ENCODE measurements around the gene MAPK1. TPM values are rescaled to one million over a fixed set of nuclear protein-coding genes. Genes with fewer than 3 reads are reported as not detected.
"Not testable (repeated sequence)": the region's sequence is repeated elsewhere in the genome, so short reads cannot be mapped to it uniquely, and the experiment has no call there.

The MAPK1 gene
- 142 TPM for polyA plus RNA-seq (ENCODE audit: insufficient read length)
- long read RNA-seq, donor 1, full-length matches to known transcripts: 22 of 54 reads
- long read RNA-seq, donor 1, partial matches to known transcripts: 32 of 54 reads
- long read RNA-seq, donor 1, other reads (novel, unspliced or antisense): 0 of 54 reads
- long read RNA-seq, donor 2, full-length matches to known transcripts: 34 of 47 reads
- long read RNA-seq, donor 2, partial matches to known transcripts: 13 of 47 reads
- long read RNA-seq, donor 2, other reads (novel, unspliced or antisense): 0 of 47 reads
- long read RNA-seq, donor 3, full-length matches to known transcripts: 16 of 26 reads
- long read RNA-seq, donor 3, partial matches to known transcripts: 10 of 26 reads
- long read RNA-seq, donor 3, other reads (novel, unspliced or antisense): 0 of 26 reads
- long read RNA-seq, donor 4, partial matches to known transcripts: 0 of 1 reads
- long read RNA-seq, donor 4, other reads (novel, unspliced or antisense): 0 of 1 reads
- long read RNA-seq, donor 5, full-length matches to known transcripts: 24 of 24 reads
- long read RNA-seq, donor 5, partial matches to known transcripts: 0 of 24 reads
- long read RNA-seq, donor 5, other reads (novel, unspliced or antisense): 0 of 24 reads
- long read RNA-seq, donor 6, full-length matches to known transcripts: 12 of 27 reads
- long read RNA-seq, donor 6, partial matches to known transcripts: 15 of 27 reads
- long read RNA-seq, donor 6, other reads (novel, unspliced or antisense): 0 of 27 reads
- long read RNA-seq, donor 7, full-length matches to known transcripts: 33 of 51 reads
- long read RNA-seq, donor 7, partial matches to known transcripts: 18 of 51 reads
- long read RNA-seq, donor 7, other reads (novel, unspliced or antisense): 0 of 51 reads
- long read RNA-seq, donor 8, full-length matches to known transcripts: 10 of 15 reads
- long read RNA-seq, donor 8, partial matches to known transcripts: 5 of 15 reads
- long read RNA-seq, donor 8, other reads (novel, unspliced or antisense): 0 of 15 reads

- peak; percentile 91 for DNase-seq
Measured at GRCh38 chr22:21867528-21868266, at the start of gene MAPK1. Gene MAPK1 (minus strand): TSS chr22:21867645. CDS start chr22:21867440, 205 bp downstream.

DNA sequence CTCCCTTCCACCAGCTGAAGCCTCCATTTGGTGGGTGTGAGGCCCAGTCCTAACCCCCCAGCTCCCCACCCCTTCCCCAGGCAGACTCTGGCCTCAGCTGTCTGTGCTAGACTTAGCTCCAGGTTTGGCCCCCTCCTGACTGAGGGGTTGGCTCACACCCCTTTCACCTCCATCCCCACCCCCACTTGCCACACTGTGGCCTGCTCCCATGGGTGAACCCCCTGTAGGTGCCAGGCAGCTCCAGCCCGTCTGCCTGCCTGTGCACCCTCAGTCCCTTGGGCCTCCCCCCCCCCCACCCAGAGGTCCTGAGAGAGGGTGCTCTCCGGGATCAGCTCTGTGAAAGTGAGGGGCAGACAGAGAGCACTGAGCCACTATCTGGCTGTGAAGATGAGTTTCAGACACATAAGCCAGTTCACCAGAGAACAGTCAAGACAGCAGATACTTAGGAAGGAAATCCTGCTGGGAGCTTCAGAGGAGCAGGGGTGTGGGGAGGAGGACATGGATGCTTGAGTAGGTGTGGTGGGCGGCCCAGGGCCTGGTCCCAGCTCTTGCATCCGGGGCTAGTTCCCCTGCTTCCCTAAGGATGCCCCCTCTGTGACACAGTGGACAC lies 49.0 kb upstream of the MAPK1 start:
- DNase-seq: no peak

DNA sequence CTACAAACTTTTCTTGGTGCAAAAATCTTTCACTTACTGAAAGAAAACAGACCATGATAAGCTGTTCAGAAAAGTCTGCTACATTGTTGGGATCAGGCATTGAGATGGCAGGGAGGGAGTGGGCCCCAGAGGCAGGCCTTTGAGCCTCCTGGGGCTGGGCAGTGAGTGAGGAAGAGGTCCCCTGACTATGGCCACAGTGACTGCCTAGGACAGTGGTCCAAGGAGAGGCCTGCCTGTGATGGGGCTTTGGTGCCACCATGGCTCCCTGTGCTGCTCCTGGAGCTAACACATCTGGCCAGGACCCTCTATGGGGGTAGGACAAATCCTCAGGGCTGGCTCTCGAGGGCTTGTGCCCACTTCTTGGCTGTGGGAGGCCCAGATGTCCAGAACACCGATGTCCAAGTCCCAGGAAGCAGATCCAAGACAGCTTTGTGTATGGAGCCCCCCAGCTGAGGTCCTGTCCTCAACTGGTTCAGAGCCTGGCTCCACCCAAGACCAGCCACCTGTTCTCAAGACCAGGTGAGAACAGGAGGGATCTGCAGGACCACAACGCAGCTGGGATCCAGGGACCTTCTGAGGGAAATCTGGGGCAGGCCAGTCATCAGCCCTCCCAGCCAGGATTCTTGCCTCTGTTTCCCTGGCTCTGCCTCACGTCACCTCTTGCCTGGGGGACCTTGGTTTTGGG lies 48.3 kb upstream of the MAPK1 start:
- no peak for DNase-seq

DNA sequence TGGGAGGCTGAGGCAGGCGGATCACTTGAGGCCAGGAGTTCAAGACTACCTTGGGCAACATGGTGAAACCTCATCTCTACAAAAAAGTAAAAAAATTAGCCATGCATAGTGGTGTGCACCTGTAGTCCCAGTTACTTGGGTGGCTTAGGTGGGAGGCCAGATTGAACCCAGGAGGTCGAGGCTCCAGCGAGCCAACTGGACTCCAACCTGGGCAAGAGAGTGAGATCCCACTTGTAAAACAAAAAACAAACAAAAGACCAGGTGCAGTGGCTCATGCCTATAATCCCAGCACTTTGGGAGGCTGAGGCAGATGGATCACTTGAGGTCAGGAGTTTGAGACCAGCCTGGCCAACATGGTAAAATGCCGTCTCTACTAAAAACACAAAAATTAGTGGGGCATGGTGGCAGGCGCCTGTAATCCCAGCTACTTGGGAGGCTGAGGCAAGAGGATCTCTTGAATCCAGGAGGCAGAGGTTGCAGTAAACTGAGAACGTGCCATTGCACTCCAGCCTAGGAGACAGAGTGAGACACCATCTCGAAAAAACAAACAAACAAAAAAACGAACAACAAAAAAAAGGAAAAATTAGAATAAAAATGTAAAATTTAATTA lies 46.7 kb upstream of the MAPK1 start:
- DNase-seq: not testable (repeated sequence)

GRCh38 chr22:21910367-21910766 lies 42.9 kb upstream of the MAPK1 start:
- not testable (repeated sequence) for DNase-seq

DNA sequence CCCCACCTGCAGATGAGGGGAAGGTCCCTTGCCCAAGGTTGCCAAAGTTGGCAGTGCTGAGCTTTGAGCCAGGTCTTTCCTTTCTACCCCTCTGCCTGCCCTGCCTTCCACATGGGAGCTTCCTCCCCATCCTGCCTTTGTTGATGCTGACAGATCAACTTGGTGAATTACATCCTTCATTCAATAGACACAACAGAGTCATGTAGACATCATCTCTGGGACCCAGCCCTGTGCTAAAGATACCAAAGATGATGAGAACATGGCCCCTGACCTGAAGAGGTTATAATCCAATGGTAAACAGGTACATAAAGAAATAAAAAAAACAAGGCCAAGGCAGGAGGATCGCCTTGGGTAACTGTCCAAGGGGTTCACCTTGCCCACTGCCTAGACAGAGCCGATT lies 42.4 kb upstream of the MAPK1 start:
- DNase-seq: no peak

DNA sequence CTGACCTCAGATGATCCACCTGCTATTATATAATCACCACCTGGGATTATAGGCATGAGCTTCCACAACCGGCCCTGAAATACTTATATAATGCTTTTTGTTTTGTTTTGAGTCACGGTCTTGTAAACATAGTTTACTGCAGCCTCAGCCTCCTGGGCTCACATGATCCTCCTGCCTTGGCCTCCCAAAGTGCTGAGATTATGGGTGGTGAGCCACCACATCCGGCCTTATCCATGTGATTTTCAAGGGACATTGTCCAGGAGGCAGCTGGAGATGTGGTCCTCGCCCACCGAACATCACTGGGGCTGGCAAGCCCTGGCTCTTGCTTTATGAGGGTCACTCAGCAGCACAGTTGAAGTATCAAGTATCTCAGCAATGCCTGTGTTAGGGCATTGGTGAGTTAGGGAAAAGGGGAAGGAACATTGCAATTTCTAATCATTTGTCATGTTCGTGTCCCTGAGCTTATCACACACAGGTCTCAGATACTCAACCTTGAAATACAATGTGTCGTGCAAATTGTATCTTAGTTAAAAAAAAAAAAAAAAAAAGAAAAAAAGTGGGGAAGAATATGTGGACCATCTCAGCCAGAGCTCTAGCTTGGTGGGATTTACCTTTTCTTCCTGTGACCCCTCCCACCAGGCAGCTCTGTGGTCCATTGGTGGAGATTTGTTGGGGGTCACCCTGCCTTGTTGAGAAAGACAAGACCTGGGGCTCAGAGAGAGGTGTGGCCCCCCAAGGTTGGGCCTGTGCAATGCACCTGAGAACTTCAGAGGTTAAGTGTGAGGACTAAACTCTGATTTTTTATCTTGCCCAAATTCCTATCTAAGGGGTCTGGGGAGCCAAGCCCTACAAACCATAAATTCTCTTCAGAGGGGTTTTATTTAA lies 40.4 kb upstream of the MAPK1 start:
- no peak for DNase-seq

DNA sequence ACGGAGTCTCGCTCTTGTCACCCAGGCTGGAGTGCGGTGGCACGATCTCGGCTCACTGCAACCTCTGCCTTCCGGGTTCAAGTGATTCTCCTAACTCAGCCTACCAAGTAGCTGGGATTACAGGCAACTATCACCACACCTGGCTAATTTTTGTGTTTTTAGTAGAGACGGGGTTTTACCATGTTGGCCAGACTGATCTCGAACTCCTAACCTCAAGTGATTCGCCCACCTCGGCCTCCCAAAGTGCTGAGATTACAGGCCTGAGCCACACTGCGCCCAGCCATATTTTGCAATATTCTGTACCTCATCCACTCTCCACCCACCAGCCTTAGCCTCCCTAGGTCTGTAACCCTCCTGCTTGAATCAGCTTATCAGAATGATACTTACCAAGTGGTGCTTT lies 37.8 kb upstream of the MAPK1 start:
- DNase-seq: not testable (repeated sequence)

DNA sequence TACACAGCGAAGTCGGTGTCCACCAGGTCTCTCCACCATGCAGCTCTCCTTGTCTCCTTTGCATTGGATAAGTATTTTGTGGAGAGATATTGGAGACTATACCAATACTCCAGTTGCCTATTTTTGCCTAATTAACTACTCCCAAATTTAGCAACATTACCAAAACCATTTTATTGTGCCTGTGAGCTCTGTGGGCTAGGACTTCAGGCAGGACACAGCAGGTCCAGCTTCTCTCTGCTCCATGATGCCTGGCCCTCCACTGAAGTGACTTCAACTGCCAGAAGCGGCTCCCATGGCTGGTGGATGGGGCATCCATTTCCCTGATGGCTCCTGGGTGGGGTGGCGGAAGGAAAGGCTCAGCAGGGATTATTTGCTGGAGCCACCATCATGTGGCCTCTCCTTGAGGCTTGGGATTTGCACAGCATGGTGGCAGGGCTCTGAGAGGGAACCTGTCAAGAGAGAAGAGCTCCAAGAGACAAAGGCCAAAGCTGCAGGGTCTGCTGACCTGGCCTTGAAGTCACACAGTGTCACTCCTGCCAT lies 36.9 kb upstream of the MAPK1 start:
- DNase-seq: no peak

DNA sequence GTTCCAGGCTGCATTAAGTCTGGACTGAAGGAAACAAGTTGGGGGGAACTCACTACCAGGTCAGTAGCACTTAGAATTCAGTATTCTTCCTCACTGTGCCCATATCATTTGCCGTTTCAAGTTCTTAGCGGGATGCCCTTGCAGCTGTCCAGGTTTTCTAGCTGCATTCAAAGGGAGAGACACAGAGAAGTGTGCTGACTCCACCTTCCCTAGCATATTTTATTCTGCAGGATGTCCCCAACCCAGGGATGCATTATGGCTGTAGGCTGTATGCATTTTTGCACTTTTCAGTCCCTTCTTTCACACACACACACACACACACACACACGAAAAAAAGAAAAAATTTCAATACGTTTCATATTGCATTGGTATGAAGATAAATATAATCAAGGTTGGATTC lies 35.8 kb upstream of the MAPK1 start:
- DNase-seq: no peak

- no peak for DNase-seq
Measured at GRCh38 chr22:21902296-21903087, 35.0 kb upstream of the MAPK1 start.

GRCh38 chr22:21898354-21898896 lies 31.0 kb upstream of the MAPK1 start:
- DNase-seq: no peak

GRCh38 chr22:21896951-21897513 lies 29.6 kb upstream of the MAPK1 start:
- no peak for DNase-seq

DNA sequence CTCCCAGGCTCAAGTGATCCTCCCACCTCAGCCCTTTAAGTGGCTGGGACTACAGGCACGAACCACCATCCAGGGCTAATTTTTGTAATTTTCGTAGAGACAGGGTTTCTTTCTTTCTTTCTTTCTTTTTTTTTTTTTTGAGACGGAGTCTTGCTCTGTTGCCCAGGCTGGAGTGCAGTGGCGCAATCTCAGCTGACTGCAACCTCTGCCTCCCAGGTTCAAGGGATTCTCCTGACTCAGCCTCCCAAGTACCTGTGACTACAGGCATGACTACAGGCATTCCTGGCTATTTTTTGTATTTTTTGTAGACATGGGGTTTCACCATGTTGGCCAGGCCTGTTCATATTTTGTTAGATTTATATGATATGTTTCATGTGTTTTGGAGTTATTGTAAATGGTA lies 28.8 kb upstream of the MAPK1 start:
- not testable (repeated sequence) for DNase-seq

- DNase-seq: no peak
Measured at GRCh38 chr22:21894799-21895198, 27.4 kb upstream of the MAPK1 start.

DNA sequence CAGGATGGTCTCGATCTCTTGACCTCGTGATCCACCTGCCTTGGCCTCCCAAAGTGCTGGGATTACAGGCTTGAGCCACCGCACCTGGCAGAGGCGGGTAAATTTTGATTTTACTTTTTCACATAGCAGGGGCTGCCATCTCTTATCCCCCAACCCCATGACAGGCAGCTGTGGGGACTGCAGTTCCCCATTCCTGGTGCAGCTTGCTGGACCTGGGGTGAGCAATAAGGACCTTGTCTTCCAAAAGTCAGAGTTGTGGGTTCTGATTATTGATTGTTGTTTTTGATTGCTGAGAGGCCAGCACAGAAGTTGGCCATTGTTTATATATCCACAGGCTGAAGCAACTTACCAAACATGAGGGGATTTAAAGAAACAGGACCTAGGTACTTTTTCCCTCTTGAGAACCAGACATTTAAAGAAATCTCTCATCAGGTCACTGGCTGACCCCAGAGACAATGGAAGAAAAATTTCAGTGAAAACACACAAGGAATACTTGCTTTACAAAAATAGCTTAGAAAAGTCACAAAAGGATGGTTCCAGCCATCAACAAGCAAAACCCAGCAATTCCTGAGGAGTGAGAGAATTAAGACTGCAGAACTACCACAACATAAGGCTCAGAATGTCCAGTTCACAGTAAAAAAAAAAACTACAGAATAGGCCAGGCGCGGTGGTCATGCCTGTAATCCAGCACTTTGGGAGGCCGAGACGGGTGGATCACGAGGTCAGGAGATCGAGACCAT lies 22.0 kb upstream of the MAPK1 start:
- no peak for DNase-seq

- no peak for DNase-seq
Measured at GRCh38 chr22:21887841-21888240, 20.4 kb upstream of the MAPK1 start.

Measured in left kidney (tissue), 8 donors.